ENCODE results near the gene MAPK12. TPM values are rescaled to one million over a fixed set of nuclear protein-coding genes. Genes with fewer than 3 reads are reported as not detected.

The MAPK12 gene
- total and polyA plus RNA-seq, 8 donors, result 4.7 to 49.6 (median 8.2) TPM

GRCh38 chr22:50255099-50255498 is 6.4 kb downstream of the MAPK12 start:
- no peak for DNase-seq
- Histone ChIP-seq H3K27me3 (peaks cover 0 to 25% (median under 1%) of the 10 kb centered on the region in 3 donors), H3K27ac (no peak overlapping the region), H3K4me3 (no peak overlapping the region), H3K4me1 (peaks cover 17 to 53% (median 50%) of the 10 kb centered on the region in 4 donors), H3K36me3 (peaks cover 0 to 12% (median 4%) of the 10 kb centered on the region in 4 donors), H3K9me3 (no peaks in the 10 kb centered on the region)
- no peak for TF ChIP-seq EP300 (IDR thresholded peaks at IDR 0.05)
- TF ChIP-seq POLR2AphosphoS5 (IDR thresholded peaks at IDR 0.05), result no peak
- no peak for TF ChIP-seq POLR2A (IDR thresholded peaks at IDR 0.05)
- TF ChIP-seq CTCF (IDR thresholded peaks at IDR 0.05), result no peak
- intact Hi-C loops (cut with DNase I; ENCODE audit: low total_unique reads), result loop anchor here (10.0 kb wide), 1 partner anchor 250 kb away; the partner anchor contains the start of genes LMF2 and NCAPH2
- WGBS, 5 donors, result 82 to 91% (median 89%) methylated on average over 10 to 19 of the region's 19 CpGs

GRCh38 chr22:50253941-50254340 is 7.5 kb downstream of the MAPK12 start:
- DNase-seq, result no peak
- Histone ChIP-seq H3K36me3 (peaks cover 0 to 12% (median 4%) of the 10 kb centered on the region in 4 donors), H3K27ac (no peak overlapping the region), H3K9me3 (no peaks in the 10 kb centered on the region), H3K4me1 (peaks cover 25 to 57% (median 52%) of the 10 kb centered on the region in 4 donors), H3K27me3 (peaks cover 0 to 13% (median 0%) of the 10 kb centered on the region in 3 donors), H3K4me3 (no peak overlapping the region)
- intact Hi-C loops (cut with DNase I; ENCODE audit: low total_unique reads), result loop anchor here (10.0 kb wide), 1 partner anchor 251 kb away; the partner anchor contains the start of genes LMF2 and NCAPH2
- 35 to 67% (median 58%) methylated on average over 4 to 8 of the region's 8 CpGs for WGBS, 5 donors
- TF ChIP-seq POLR2A (IDR thresholded peaks at IDR 0.05), result no peak
- TF ChIP-seq CTCF (IDR thresholded peaks at IDR 0.05), result no peak
- no peak for TF ChIP-seq EP300 (IDR thresholded peaks at IDR 0.05)

GRCh38 chr22:50253046-50253915 is 8.2 kb downstream of the MAPK12 start:
- no peak overlapping the region for H3K4me3 ChIP-seq
- H3K4me1 ChIP-seq, result peaks cover 25 to 57% (median 54%) of the 10 kb centered on the region in 4 donors
- H3K36me3 ChIP-seq, result peaks cover 0 to 12% (median 4%) of the 10 kb centered on the region in 4 donors
- TF ChIP-seq POLR2A (IDR thresholded peaks at IDR 0.05) (no peak), POLR2AphosphoS5 (IDR thresholded peaks at IDR 0.05) (no peak), EP300 (IDR thresholded peaks at IDR 0.05) (no peak), CTCF (IDR thresholded peaks at IDR 0.05) (no peak)
- DNase-seq, result no peak
- 74 to 79% (median 79%) methylated on average over 19 to 22 of the region's 22 CpGs for WGBS, 5 donors
- intact Hi-C loops (cut with DNase I; ENCODE audit: low total_unique reads), result loop anchor here (10.0 kb wide), 1 partner anchor 252 kb away; the partner anchor contains the start of genes LMF2 and NCAPH2
- no peaks in the 10 kb centered on the region for H3K9me3 ChIP-seq
- H3K27ac ChIP-seq, result no peak overlapping the region
- peaks cover 0 to 9% (median 0%) of the 10 kb centered on the region in 3 donors for H3K27me3 ChIP-seq
